NCI-H2107 treated with DMSO at 0.1 percent for 48 hours (cell line): Measurements from ENCODE around the gene YAP1.

Experiments
- DNase-seq: peaks from one replicate; lab custom pipeline; 2025; ENCODE audit not compliant: unreplicated experiment; lab: John Stamatoyannopoulos, UW

The YAP1 gene

GRCh38 chr11:102109896-102110760 lies at the start of gene YAP1:
TSS of gene YAP1 (plus strand) at chr11:102110447. CDS start at chr11:102110849, 402 bp downstream.
- no peak for DNase-seq

GRCh38 chr11:102061276-102061675 lies 49.0 kb upstream of the YAP1 start:
- no peak for DNase-seq

- DNase-seq: no peak
Observed at GRCh38 chr11:102062106-102062505, 48.1 kb upstream of the YAP1 start.

- DNase-seq: no peak
Observed at GRCh38 chr11:102064316-102064715, 45.9 kb upstream of the YAP1 start.

GRCh38 chr11:102070766-102071165 lies 39.5 kb upstream of the YAP1 start:
- DNase-seq: no peak

- DNase-seq: no peak
Observed at GRCh38 chr11:102071497-102072472, 38.5 kb upstream of the YAP1 start.

- DNase-seq: no peak
Observed at GRCh38 chr11:102073253-102073652, 37.0 kb upstream of the YAP1 start.

GRCh38 chr11:102079625-102080024 lies 30.6 kb upstream of the YAP1 start:
- no peak for DNase-seq

- DNase-seq: no peak
Observed at GRCh38 chr11:102081313-102081712, 28.9 kb upstream of the YAP1 start.

- no peak for DNase-seq
Observed at GRCh38 chr11:102085864-102086551, 24.2 kb upstream of the YAP1 start.

- DNase-seq: no peak
Observed at GRCh38 chr11:102097186-102097585, 13.1 kb upstream of the YAP1 start.

GRCh38 chr11:102099755-102100154 lies 10.5 kb upstream of the YAP1 start:
- no peak for DNase-seq

- no peak for DNase-seq
Observed at GRCh38 chr11:102108734-102109440, 1.4 kb upstream of the YAP1 start.

GRCh38 chr11:102110761-102111010 lies 439 bp downstream of the YAP1 start:
- DNase-seq: no peak

GRCh38 chr11:102111011-102111786 lies 952 bp downstream of the YAP1 start:
- DNase-seq: no peak

- DNase-seq: no peak
Observed at GRCh38 chr11:102111787-102112508, 1.7 kb downstream of the YAP1 start.

- DNase-seq: no peak
Observed at GRCh38 chr11:102112509-102112821, 2.2 kb downstream of the YAP1 start.

- DNase-seq: no peak
Observed at GRCh38 chr11:102114032-102114431, 3.8 kb downstream of the YAP1 start.

- DNase-seq: no peak
Observed at GRCh38 chr11:102115557-102115956, 5.3 kb downstream of the YAP1 start.
